ENCODE data around the gene PAPPA2.

- TF ChIP-seq EZH2 (IDR thresholded peaks at IDR 0.05; ENCODE audit: borderline replicate concordance, low read length): no peak
- TF ChIP-seq, protein P1, sequence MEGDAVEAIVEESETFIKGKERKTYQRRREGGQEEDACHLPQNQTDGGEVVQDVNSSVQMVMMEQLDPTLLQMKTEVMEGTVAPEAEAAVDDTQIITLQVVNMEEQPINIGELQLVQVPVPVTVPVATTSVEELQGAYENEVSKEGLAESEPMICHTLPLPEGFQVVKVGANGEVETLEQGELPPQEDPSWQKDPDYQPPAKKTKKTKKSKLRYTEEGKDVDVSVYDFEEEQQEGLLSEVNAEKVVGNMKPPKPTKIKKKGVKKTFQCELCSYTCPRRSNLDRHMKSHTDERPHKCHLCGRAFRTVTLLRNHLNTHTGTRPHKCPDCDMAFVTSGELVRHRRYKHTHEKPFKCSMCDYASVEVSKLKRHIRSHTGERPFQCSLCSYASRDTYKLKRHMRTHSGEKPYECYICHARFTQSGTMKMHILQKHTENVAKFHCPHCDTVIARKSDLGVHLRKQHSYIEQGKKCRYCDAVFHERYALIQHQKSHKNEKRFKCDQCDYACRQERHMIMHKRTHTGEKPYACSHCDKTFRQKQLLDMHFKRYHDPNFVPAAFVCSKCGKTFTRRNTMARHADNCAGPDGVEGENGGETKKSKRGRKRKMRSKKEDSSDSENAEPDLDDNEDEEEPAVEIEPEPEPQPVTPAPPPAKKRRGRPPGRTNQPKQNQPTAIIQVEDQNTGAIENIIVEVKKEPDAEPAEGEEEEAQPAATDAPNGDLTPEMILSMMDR (IDR thresholded peaks at IDR 0.05; ENCODE audit: low read length): no peak
These were observed 363.3 kb downstream of the PAPPA2 start for GRCh38 chr1:176826265-176826664.
